GM12872 (cell line): ENCODE results near the gene TFCP2L1.

Experiments used
- TF ChIP-seq, protein P1 (sequence below): IDR thresholded peaks from 3 replicates; pipeline ENCODE4 v1.5.1; 2011; ENCODE audit warnings: low read depth, mild to moderate bottlenecking, low read length, moderate library complexity; ENCODE audit not compliant: insufficient read depth

Gene TFCP2L1

DNA sequence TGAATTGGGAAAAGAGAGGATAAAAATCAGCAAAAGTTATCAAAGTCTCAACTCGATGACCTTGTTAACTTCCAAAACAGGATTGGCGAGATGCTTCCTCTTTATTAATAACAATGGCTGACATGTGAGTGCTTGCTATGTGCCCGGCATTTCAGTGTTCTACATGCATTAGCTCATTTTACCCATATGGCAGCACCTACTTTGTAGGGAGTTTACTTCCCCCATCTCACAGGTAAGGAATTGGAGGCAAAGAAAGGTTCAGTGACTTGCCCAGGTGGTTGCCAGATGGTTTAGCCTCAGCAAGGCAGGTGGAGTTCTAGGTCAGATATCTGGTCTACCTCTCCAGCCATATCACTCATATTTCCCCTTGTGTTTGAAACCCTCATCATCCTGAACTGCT lies 12.4 kb downstream of the TFCP2L1 start:
- TF ChIP-seq, protein P1, sequence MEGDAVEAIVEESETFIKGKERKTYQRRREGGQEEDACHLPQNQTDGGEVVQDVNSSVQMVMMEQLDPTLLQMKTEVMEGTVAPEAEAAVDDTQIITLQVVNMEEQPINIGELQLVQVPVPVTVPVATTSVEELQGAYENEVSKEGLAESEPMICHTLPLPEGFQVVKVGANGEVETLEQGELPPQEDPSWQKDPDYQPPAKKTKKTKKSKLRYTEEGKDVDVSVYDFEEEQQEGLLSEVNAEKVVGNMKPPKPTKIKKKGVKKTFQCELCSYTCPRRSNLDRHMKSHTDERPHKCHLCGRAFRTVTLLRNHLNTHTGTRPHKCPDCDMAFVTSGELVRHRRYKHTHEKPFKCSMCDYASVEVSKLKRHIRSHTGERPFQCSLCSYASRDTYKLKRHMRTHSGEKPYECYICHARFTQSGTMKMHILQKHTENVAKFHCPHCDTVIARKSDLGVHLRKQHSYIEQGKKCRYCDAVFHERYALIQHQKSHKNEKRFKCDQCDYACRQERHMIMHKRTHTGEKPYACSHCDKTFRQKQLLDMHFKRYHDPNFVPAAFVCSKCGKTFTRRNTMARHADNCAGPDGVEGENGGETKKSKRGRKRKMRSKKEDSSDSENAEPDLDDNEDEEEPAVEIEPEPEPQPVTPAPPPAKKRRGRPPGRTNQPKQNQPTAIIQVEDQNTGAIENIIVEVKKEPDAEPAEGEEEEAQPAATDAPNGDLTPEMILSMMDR, result no peak

DNA sequence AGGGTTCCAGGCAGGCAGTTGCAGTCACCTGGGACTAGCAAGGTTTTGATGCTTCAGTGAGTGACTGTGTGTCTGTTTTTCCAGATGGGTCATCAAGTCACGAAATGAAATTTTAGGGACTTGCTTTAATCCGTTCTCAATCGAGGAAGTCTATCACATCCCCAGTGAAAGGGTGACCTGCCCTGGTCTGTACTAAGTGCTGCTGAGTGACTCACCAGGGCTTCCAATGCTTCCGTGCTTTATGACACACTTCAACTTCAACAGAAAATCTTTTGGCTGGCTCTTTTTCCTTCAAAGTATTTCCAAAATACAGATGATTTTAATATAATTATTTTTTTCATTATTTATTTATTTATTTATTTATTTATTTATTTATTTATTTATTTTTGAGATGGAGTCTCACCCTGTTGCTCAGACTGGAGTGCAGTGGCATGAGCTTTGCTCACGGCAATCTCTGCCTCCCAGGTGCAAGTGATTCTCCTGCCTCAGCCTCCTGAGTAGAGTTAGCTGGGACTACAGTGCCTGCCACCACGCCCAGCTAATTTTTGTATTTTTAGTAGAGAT lies 18.4 kb downstream of the TFCP2L1 start:
- TF ChIP-seq, protein P1, result no peak

DNA sequence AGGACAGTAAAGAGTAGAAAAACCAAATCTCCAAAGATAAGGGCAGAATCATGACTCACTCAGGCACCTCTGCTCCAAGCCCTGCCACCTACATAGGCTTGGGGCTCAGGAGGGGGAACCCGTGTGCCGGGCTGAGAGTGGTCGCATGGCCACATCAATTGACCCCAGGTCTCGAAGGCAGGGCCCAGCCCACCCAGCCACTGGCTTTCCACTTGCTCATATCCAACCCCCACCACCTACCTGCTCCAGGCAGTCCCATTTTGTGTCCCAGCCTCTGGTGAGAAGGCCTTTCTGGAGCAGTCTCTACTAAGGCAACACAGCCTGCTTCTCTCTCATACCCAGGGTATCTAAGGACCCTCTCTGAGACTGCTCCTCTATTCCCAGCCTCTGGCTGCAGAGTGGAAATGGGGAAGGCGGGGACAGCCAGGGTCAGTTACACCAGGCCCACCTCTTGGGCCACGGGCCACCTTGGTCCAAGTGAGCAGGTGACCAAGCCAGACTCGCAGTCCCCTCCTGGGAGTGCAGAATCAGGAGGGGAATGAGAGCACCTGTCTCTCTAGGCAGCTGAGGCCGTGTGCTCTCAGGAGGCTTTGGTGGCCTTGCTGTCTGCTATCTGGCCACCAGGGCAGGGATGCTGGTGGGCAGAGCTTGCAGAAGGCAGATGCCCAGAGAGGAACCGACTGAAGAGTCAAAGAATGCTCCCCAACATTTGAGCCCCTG lies 20.8 kb downstream of the TFCP2L1 start:
- TF ChIP-seq, protein P1, result no peak

DNA sequence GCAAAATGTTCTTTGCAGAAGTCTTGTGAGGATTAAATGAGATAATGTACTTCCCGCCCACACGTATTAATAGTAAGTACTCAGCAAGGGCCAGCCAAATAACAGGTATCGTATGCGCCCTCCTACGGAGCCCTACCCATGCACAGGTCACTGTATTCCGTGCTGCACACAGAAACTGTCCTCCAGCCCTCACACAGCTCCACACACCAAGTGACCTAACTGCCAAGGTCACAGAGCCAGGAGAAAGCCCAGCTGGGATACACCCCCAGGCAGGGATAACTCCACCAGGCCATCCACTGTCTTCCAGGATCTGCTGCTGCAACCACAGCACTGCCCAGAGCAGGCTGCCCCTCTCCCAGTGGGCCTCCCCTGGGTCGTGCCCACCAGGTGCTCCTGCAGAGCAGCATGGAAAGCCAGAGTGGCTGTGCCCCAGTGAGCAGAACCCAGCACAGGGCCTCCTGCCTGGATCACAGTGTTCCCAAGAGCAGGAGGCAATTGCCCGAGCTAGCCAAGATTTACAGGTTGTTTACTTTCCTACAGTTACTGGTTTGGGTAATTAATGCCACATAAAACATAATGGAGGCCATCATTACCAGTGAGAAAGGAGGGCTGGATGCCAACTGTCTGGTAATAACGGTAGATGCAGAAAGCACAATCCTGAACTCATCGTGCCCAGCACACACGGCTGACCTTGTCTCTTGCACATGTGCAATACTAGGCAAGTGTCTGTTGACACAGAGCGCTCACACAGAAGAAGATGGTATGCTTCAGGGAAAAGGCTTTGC lies 24.4 kb downstream of the TFCP2L1 start:
- TF ChIP-seq, protein P1, result no peak

GRCh38 chr2:121258051-121258450 lies 27.0 kb downstream of the TFCP2L1 start:
- TF ChIP-seq, protein P1, result no peak

- TF ChIP-seq, protein P1, result no peak
These were observed 27.5 kb downstream of the TFCP2L1 start for GRCh38 chr2:121257480-121257840.

GRCh38 chr2:121256720-121257479 lies 28.1 kb downstream of the TFCP2L1 start:
- TF ChIP-seq, protein P1, result no peak
